Hepatocyte (in vitro differentiated cells): ENCODE data around the gene ORC1. TPM values are rescaled to one million over a fixed set of nuclear protein-coding genes. Genes with fewer than 3 reads are reported as not detected.

Experiments
- DNase-seq: peaks from one replicate; pipeline ENCODE4 v3.0.0-alpha.2; 2016; ENCODE audit warnings: low spot score
- H2AFZ ChIP-seq: fragments of 200-600 bp; sonication (generic); 2 replicates; pipeline ENCODE4 v1.6.0; 2016; ENCODE audit warnings: antibody characterized with exemption, mild to moderate bottlenecking
- H3K27ac ChIP-seq: fragments of 200-600 bp; sonication (generic); 2 replicates; pipeline ENCODE4 v1.5.1; 2016; ENCODE audit warnings: mild to moderate bottlenecking
- H3K27me3 ChIP-seq: fragments of 200-600 bp; sonication (generic); 2 replicates; pipeline ENCODE4 v1.6.1; 2016
- H3K36me3 ChIP-seq: fragments of 200-600 bp; sonication (generic); replicated peaks from 2 replicates; pipeline ENCODE4 v1.5.1; 2016; ENCODE audit warnings: low read depth; ENCODE audit not compliant: insufficient read depth
- H3K4me1 ChIP-seq: fragments of 200-600 bp; sonication (generic); 2 replicates; pipeline ENCODE4 v1.5.1; 2016; ENCODE audit warnings: mild to moderate bottlenecking, moderate library complexity; ENCODE audit not compliant: insufficient read depth
- H3K4me2 ChIP-seq: fragments of 200-600 bp; sonication (generic); 2 replicates; pipeline ENCODE4 v1.6.0; 2016
- H3K4me3 ChIP-seq: fragments of 200-600 bp; sonication (generic); 2 replicates; pipeline ENCODE4 v1.5.1; 2016; ENCODE audit warnings: mild to moderate bottlenecking
- H3K79me2 ChIP-seq: fragments of 200-600 bp; sonication (generic); 2 replicates; pipeline ENCODE4 v1.6.0; 2017; ENCODE audit warnings: mild to moderate bottlenecking
- H3K9me2 ChIP-seq: fragments of 200-600 bp; sonication (generic); replicated peaks from 2 replicates; pipeline ENCODE4 v1.6.0; 2017; ENCODE audit warnings: mild to moderate bottlenecking; ENCODE audit not compliant: insufficient read depth
- H3K9me3 ChIP-seq: fragments of 200-600 bp; sonication (generic); 2 replicates; pipeline ENCODE4 v1.5.1; 2016; ENCODE audit warnings: low read depth, mild to moderate bottlenecking
- H4K20me1 ChIP-seq: fragments of 200-600 bp; sonication (generic); 2 replicates; pipeline ENCODE4 v1.6.0; 2016; ENCODE audit warnings: mild to moderate bottlenecking; ENCODE audit not compliant: insufficient read depth, poor library complexity, severe bottlenecking
- CTCF ChIP-seq: fragments of 200-600 bp; sonication (generic); IDR thresholded peaks from 2 replicates; pipeline ENCODE4 v1.5.1; 2016; ENCODE audit warnings: antibody characterized with exemption, mild to moderate bottlenecking; ENCODE audit not compliant: poor library complexity
- EZH2 ChIP-seq: fragments of 200-600 bp; sonication (generic); IDR thresholded peaks from 2 replicates; pipeline ENCODE4 v1.6.1; 2016; ENCODE audit warnings: antibody characterized with exemption, mild to moderate bottlenecking, borderline replicate concordance
- EZH2phosphoT487 ChIP-seq: fragments of 200-600 bp; sonication (generic); IDR thresholded peaks from one replicate; pipeline ENCODE4 v1.6.1; 2018; ENCODE audit warnings: antibody characterized with exemption, mild to moderate bottlenecking, low read depth, moderate library complexity; ENCODE audit not compliant: unreplicated experiment, severe bottlenecking
- WGBS: methylation state at CpG from one replicate; pipeline ENCODE4 v1.1.6; 2016; ENCODE audit warnings: low lambda C conversion rate; ENCODE audit errors: missing lambda C conversion rate; 5-methylcytosine and 5-hydroxymethylcytosine counted together
- polyA plus RNA-seq: library from polyadenylated mRNA; unstranded; fragments of >200 nt; fragmentation: Nextera tagmentation; extraction: Ambion mirVana; gene quantifications from 2 replicates; pipeline ENCODE4 v1.2.1, GENCODE V29; 2016
- total RNA-seq: library from RNA; depleted of rRNA; stranded (reverse); fragments of >200 nt; gene quantifications from 2 replicates; pipeline ENCODE4 v1.2.3, GENCODE V29; 2014

Gene ORC1
- total and polyA plus RNA-seq, 2 experiments from 2014 or later: 1.3 to 2.6 TPM

- Histone ChIP-seq H3K27me3 (no peaks in the 10 kb centered on the region), H3K36me3 (no peaks in the 10 kb centered on the region), H2AFZ (no peak overlapping the region), H3K9me2 (no peaks in the 10 kb centered on the region), H3K4me1 (no peaks in the 10 kb centered on the region), H3K27ac (no peak overlapping the region), H3K4me3 (no peak overlapping the region), H3K79me2 (no peaks in the 10 kb centered on the region), H3K9me3 (no peaks in the 10 kb centered on the region), H4K20me1 (no peaks in the 10 kb centered on the region), H3K4me2 (no peak overlapping the region)
- WGBS: 100% methylated on average over 1 of the region's 1 CpG
- TF ChIP-seq CTCF: no peak
- TF ChIP-seq EZH2phosphoT487: no peak
- TF ChIP-seq EZH2: no peak
- DNase-seq: no peak
Measured at GRCh38 chr1:52427152-52427551, 22.9 kb upstream of the ORC1 start.

GRCh38 chr1:52426371-52426770 is 22.1 kb upstream of the ORC1 start:
- Histone ChIP-seq H3K4me2 (no peak overlapping the region), H3K9me2 (no peaks in the 10 kb centered on the region), H3K79me2 (no peaks in the 10 kb centered on the region), H3K4me3 (no peak overlapping the region), H4K20me1 (no peaks in the 10 kb centered on the region), H3K27ac (no peak overlapping the region), H3K36me3 (no peaks in the 10 kb centered on the region), H3K4me1 (no peaks in the 10 kb centered on the region), H2AFZ (no peak overlapping the region), H3K27me3 (no peaks in the 10 kb centered on the region), H3K9me3 (no peaks in the 10 kb centered on the region)
- TF ChIP-seq CTCF: no peak
- TF ChIP-seq EZH2: no peak
- TF ChIP-seq EZH2phosphoT487: no peak
- WGBS: 70% methylated on average over 3 of the region's 3 CpGs
- peak; percentile 12 for DNase-seq

GRCh38 chr1:52424813-52425212 is 20.6 kb upstream of the ORC1 start:
- Histone ChIP-seq H3K4me1 (no peaks in the 10 kb centered on the region), H4K20me1 (no peaks in the 10 kb centered on the region), H3K9me2 (no peaks in the 10 kb centered on the region), H3K27me3 (no peaks in the 10 kb centered on the region), H3K4me3 (no peak overlapping the region), H3K27ac (no peak overlapping the region), H3K4me2 (no peak overlapping the region), H3K9me3 (no peaks in the 10 kb centered on the region), H3K36me3 (no peaks in the 10 kb centered on the region), H2AFZ (no peak overlapping the region), H3K79me2 (no peaks in the 10 kb centered on the region)
- no peak for DNase-seq
- WGBS: 79% methylated on average over 1 of the region's 1 CpG
- no peak for TF ChIP-seq EZH2phosphoT487
- TF ChIP-seq CTCF: no peak
- TF ChIP-seq EZH2: no peak

- Histone ChIP-seq H3K79me2 (no peaks in the 10 kb centered on the region), H3K4me3 (no peak overlapping the region), H3K27me3 (no peaks in the 10 kb centered on the region), H3K36me3 (no peaks in the 10 kb centered on the region), H3K4me2 (no peak overlapping the region), H3K4me1 (no peaks in the 10 kb centered on the region), H3K27ac (no peak overlapping the region), H2AFZ (no peak overlapping the region), H4K20me1 (no peaks in the 10 kb centered on the region), H3K9me3 (no peaks in the 10 kb centered on the region), H3K9me2 (no peaks in the 10 kb centered on the region)
- no peak for TF ChIP-seq CTCF
- TF ChIP-seq EZH2phosphoT487: no peak
- no peak for TF ChIP-seq EZH2
- DNase-seq: no peak
Measured at GRCh38 chr1:52424231-52424636, 20.0 kb upstream of the ORC1 start.
